Measurements from ENCODE around the gene EDIL3. TPM values are rescaled to one million over a fixed set of nuclear protein-coding genes. Genes with fewer than 3 reads are reported as not detected.

EDIL3 gene
- polyA plus RNA-seq, 1 donor (not counting 4 experiments of a cell fraction or from before 2014, with no cell fraction given) = 0.34 TPM

GRCh38 chr5:84191281-84191680, 193.4 kb downstream of the EDIL3 start:
- FAIRE-seq (no peak), DNase-seq (ENCODE audit: low read depth, low spot score) (no peak)
- no peak for TF ChIP-seq CTCF (optimal IDR thresholded peaks at IDR 0.05 in 1 of 3, IDR thresholded peaks at IDR 0.05 in 1 of 3, conservative IDR thresholded peaks at IDR 0.05 in 1 of 3; ENCODE audit: extremely low read depth in 1 of 3, insufficient read depth in 2 of 3, low read length in 3 of 3)
- no peak for TF ChIP-seq EZH2 (IDR thresholded peaks at IDR 0.05; ENCODE audit: low read length)
- no peaks in the 10 kb centered on the region for H3K9me3 ChIP-seq (ENCODE audit: control insufficient read depth, low read depth, low read length)
- H3K27me3 ChIP-seq (ENCODE audit: control insufficient read depth, extremely low read depth, insufficient read depth, low read length) = no peaks in the 10 kb centered on the region
- H3K4me3 ChIP-seq (ENCODE audit: control insufficient read depth in 2 of 3, extremely low read depth in 1 of 3, insufficient read depth in 2 of 3, low read depth in 1 of 3, low read length in 3 of 3) = no peak overlapping the region
- no peaks in the 10 kb centered on the region for H3K36me3 ChIP-seq (ENCODE audit: control insufficient read depth in 2 of 2, extremely low read depth in 1 of 2, insufficient read depth in 2 of 2, low read length in 2 of 2)
- no peak overlapping the region for H3K27ac ChIP-seq (ENCODE audit: control insufficient read depth, insufficient read depth, low read length)
- H3K9ac ChIP-seq (ENCODE audit: control insufficient read depth, extremely low read depth, insufficient read depth, low read length) = no peak overlapping the region
- H3K79me2 ChIP-seq (ENCODE audit: control insufficient read depth, insufficient read depth, low read length) = no peaks in the 10 kb centered on the region
- H4K20me1 ChIP-seq (ENCODE audit: control insufficient read depth, extremely low read depth, insufficient read depth, low read length) = no peaks in the 10 kb centered on the region
- no peaks in the 10 kb centered on the region for H3K9me1 ChIP-seq (ENCODE audit: control insufficient read depth, extremely low read depth, insufficient read depth, low read length)
- no peak overlapping the region for H2AFZ ChIP-seq (ENCODE audit: control insufficient read depth, low read length)
- no peak overlapping the region for H3K4me2 ChIP-seq (ENCODE audit: control insufficient read depth, extremely low read depth, insufficient read depth, low read depth, low read length)
- dilution Hi-C loops (cut with MboI; ENCODE audit: extremely low pct_ligation_motif_present, low sequenced_read_pairs) = no loop called here
- no peaks in the 10 kb centered on the region for H3K4me1 ChIP-seq (ENCODE audit: control insufficient read depth, extremely low read depth, insufficient read depth, low read length)

GRCh38 chr5:84184857-84185256, 199.8 kb downstream of the EDIL3 start:
- Histone ChIP-seq H3K27me3 (ENCODE audit: control insufficient read depth, extremely low read depth, insufficient read depth, low read length) (no peaks in the 10 kb centered on the region), H3K9ac (ENCODE audit: control insufficient read depth, extremely low read depth, insufficient read depth, low read length) (no peak overlapping the region), H3K4me3 (ENCODE audit: control insufficient read depth in 2 of 3, extremely low read depth in 1 of 3, insufficient read depth in 2 of 3, low read depth in 1 of 3, low read length in 3 of 3) (no peak overlapping the region), H3K4me2 (ENCODE audit: control insufficient read depth, extremely low read depth, insufficient read depth, low read depth, low read length) (no peak overlapping the region), H3K9me3 (ENCODE audit: control insufficient read depth, low read depth, low read length) (no peaks in the 10 kb centered on the region), H3K79me2 (ENCODE audit: control insufficient read depth, insufficient read depth, low read length) (no peaks in the 10 kb centered on the region), H4K20me1 (ENCODE audit: control insufficient read depth, extremely low read depth, insufficient read depth, low read length) (no peaks in the 10 kb centered on the region), H3K27ac (ENCODE audit: control insufficient read depth, insufficient read depth, low read length) (no peak overlapping the region), H3K4me1 (ENCODE audit: control insufficient read depth, extremely low read depth, insufficient read depth, low read length) (no peaks in the 10 kb centered on the region), H2AFZ (ENCODE audit: control insufficient read depth, low read length) (no peak overlapping the region), H3K36me3 (ENCODE audit: control insufficient read depth in 2 of 2, extremely low read depth in 1 of 2, insufficient read depth in 2 of 2, low read length in 2 of 2) (no peaks in the 10 kb centered on the region), H3K9me1 (ENCODE audit: control insufficient read depth, extremely low read depth, insufficient read depth, low read length) (no peaks in the 10 kb centered on the region)
- TF ChIP-seq EZH2 (IDR thresholded peaks at IDR 0.05; ENCODE audit: low read length) (no peak), CTCF (optimal IDR thresholded peaks at IDR 0.05 in 1 of 3, IDR thresholded peaks at IDR 0.05 in 1 of 3, conservative IDR thresholded peaks at IDR 0.05 in 1 of 3; ENCODE audit: extremely low read depth in 1 of 3, insufficient read depth in 2 of 3, low read length in 3 of 3) (no peak)
- DNase-seq (ENCODE audit: low read depth, low spot score) (no peak), FAIRE-seq (no peak)
- dilution Hi-C loops (cut with MboI; ENCODE audit: extremely low pct_ligation_motif_present, low sequenced_read_pairs) = no loop called here

All from keratinocyte (primary cell).